Stomach (tissue), 9 donors: ENCODE results near the gene INO80. TPM values are rescaled to one million over a fixed set of nuclear protein-coding genes. Genes with fewer than 3 reads are reported as not detected.

Experiments used
- DNase-seq, 2 donors: peaks; one replicate each; pipeline versions ENCODE4 v3.0.0 to v3.0.0-alpha.2; 2013 to 2019
- H3K27ac ChIP-seq, 5 donors: fragments of 200-600 bp in 4 of 5; sonication (generic) in 4 of 5; one replicate each; pipeline ENCODE4 v1.5.1; 2013 to 2019; ENCODE audit warnings: mild to moderate bottlenecking in 1 of 5, moderate library complexity in 1 of 5
- H3K27me3 ChIP-seq, 3 donors: fragments of 200-600 bp; sonication (generic); one replicate each; pipeline ENCODE4 v1.5.1; 2017 to 2019; ENCODE audit warnings: mixed run types in 1 of 3
- H3K36me3 ChIP-seq, 4 donors: fragments of 200-600 bp; sonication (generic); 1 replicate in 3 of 4; 2 replicates in 1 of 4; pipeline ENCODE4 v1.5.1; 2016 to 2019
- H3K4me1 ChIP-seq, 4 donors: fragments of 200-600 bp; sonication (generic); one replicate each; pipeline ENCODE4 v1.5.1; 2016 to 2019
- H3K4me3 ChIP-seq, 4 donors: fragments of 200-600 bp; sonication (generic) in 3 of 4; one replicate each; pipeline ENCODE4 v1.5.1; 2016 to 2019; ENCODE audit warnings: mild to moderate bottlenecking in 1 of 4
- H3K9me3 ChIP-seq, 4 donors: fragments of 200-600 bp; sonication (generic); one replicate each; pipeline ENCODE4 v1.5.1; 2016 to 2019
- EP300 ChIP-seq: sonication (generic); formaldehyde crosslinking; IDR thresholded peaks from one replicate; pipeline ENCODE4 v1.6.1; 2017; ENCODE audit warnings: antibody characterized with exemption
- POLR2A ChIP-seq, 4 donors: fragments of 450-650 bp; IDR thresholded peaks; one replicate each; pipeline ENCODE4 v1.6.1; 2016; ENCODE audit warnings: antibody characterized with exemption in 4 of 4, control low read depth in 2 of 4, mild to moderate bottlenecking in 1 of 4, moderate library complexity in 1 of 4
- POLR2AphosphoS5 ChIP-seq, 3 donors: sonication (generic); formaldehyde crosslinking; IDR thresholded peaks; one replicate each; pipeline ENCODE4 v1.6.1; 2016; ENCODE audit warnings: antibody characterized with exemption in 3 of 3
- WGBS, 5 donors: extraction: QIAGEN DNeasy Blood & Tissue Kit in 3 of 5; methylation state at CpG; one replicate each; pipeline versions ENCODE4 v1.1.5 to v1.1.7; 2013 to 2018; 5-methylcytosine and 5-hydroxymethylcytosine counted together
- intact Hi-C: fragments of 100-400 bp; cut with DNase I; formaldehyde crosslinking; loops from one replicate; pipeline ENCODE4 v1.15.1; 2023; ENCODE audit warnings: low total_unique reads
- polyA plus RNA-seq, 3 donors: library from polyadenylated mRNA; stranded (reverse); fragments of 200-250 nt; gene quantifications; one replicate each; pipeline ENCODE4 v1.2.3, GENCODE V29; 2013
- total RNA-seq, 5 donors: library from RNA; depleted of rRNA; stranded (reverse); fragments of >200 nt; gene quantifications; one replicate each; pipeline versions ENCODE4 v1.1.0 to v1.2.3, GENCODE V29; 2014 to 2016
- TF ChIP-seq, protein P1 (sequence below), 7 experiments: fragments of 450-650 bp in 4 of 7; fragments of 200-600 bp in 3 of 7; sonication (generic) in 3 of 7; IDR thresholded peaks; one replicate each; pipeline ENCODE4 v1.5.1; 2016 to 2019; ENCODE audit warnings: antibody characterized with exemption in 7 of 7, control low read depth in 2 of 7, mild to moderate bottlenecking in 1 of 7
- donor health status: healthy with polysubstance abuse.
- donor health status: Bipolar disorder and iron deficiency.
- donor health status: healthy.

The INO80 gene
- total and polyA plus RNA-seq, 8 donors, result 4.6 to 40.8 (median 29.2) TPM

DNA sequence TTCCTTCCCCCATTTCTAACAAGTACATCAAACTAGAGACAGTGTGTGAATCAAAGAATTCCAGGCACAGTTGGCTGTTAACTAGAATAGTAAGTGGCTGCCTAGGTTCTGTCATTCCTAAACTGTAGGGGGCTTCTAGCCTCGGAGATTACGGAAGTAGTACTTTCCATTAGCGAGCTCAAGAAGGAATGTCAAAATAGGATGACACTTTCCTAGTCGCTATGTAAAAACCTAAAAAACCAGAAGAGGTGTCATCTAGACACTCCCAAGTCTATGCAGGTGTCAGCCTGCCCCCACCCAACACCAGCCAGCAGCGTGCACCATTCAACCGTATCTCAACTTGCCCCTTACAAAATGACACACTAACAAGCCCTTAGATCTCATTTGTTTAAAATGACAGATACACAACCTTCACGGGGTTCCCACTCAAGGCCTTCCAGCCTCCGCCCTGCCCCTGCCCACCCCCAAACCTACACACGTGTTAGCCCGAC is 874 bp downstream of the INO80 start:
- no peaks in the 10 kb centered on the region for H3K36me3 ChIP-seq
- no peak for TF ChIP-seq POLR2A (IDR thresholded peaks at IDR 0.05)
- TF ChIP-seq, protein P1, sequence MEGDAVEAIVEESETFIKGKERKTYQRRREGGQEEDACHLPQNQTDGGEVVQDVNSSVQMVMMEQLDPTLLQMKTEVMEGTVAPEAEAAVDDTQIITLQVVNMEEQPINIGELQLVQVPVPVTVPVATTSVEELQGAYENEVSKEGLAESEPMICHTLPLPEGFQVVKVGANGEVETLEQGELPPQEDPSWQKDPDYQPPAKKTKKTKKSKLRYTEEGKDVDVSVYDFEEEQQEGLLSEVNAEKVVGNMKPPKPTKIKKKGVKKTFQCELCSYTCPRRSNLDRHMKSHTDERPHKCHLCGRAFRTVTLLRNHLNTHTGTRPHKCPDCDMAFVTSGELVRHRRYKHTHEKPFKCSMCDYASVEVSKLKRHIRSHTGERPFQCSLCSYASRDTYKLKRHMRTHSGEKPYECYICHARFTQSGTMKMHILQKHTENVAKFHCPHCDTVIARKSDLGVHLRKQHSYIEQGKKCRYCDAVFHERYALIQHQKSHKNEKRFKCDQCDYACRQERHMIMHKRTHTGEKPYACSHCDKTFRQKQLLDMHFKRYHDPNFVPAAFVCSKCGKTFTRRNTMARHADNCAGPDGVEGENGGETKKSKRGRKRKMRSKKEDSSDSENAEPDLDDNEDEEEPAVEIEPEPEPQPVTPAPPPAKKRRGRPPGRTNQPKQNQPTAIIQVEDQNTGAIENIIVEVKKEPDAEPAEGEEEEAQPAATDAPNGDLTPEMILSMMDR (IDR thresholded peaks at IDR 0.05), result no peak
- no peak for TF ChIP-seq POLR2AphosphoS5 (IDR thresholded peaks at IDR 0.05)
- no peak for TF ChIP-seq EP300
- intact Hi-C loops, result no loop called here
- no peaks in the 10 kb centered on the region for H3K27me3 ChIP-seq
- peak overlapping the region; percentile 70 to 95 (median 77) for H3K4me3 ChIP-seq
- peaks cover 11 to 56% (median 40%) of the 10 kb centered on the region in 4 donors for H3K4me1 ChIP-seq
- H3K9me3 ChIP-seq, result no peaks in the 10 kb centered on the region
- peak in 1 of 2 donors; percentile 57 for DNase-seq
- peak overlapping the region; percentile 98 to 100 (median 100) for H3K27ac ChIP-seq
- WGBS, 5 donors, result 0 to 4% (median 1%) methylated on average over 10 of the region's 10 CpGs

DNA sequence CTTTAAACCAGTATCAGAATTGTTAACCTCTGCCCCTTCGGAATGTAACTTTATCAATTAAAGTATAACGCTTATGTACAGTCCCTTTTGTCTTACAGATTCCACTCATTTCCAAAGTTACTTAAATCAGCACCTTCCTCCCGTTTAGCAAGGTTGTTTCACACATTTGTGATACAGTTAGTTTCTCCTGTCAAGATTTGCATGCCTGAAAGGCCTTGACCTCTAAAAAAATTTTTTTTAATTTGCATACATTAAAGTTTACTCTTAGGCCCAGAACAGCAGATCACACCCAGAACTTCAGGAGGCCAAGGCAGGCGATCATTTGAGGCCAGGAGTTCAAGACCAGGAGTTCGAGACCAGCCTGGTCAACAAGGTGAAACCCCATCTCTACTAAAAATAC is 9.1 kb downstream of the INO80 start:
- DNase-seq, result no peak
- 30 to 66% (median 40%) methylated on average over 5 of the region's 5 CpGs for WGBS, 5 donors
- TF ChIP-seq, protein P1 (IDR thresholded peaks at IDR 0.05), result no peak
- TF ChIP-seq POLR2AphosphoS5 (IDR thresholded peaks at IDR 0.05) (no peak), EP300 (no peak), POLR2A (IDR thresholded peaks at IDR 0.05) (no peak)
- Histone ChIP-seq H3K9me3 (no peaks in the 10 kb centered on the region), H3K4me1 (peaks cover 4 to 69% (median 36%) of the 10 kb centered on the region in 4 donors), H3K27ac (no peak overlapping the region), H3K36me3 (peaks cover 0 to 17% (median 11%) of the 10 kb centered on the region in 4 donors), H3K27me3 (no peaks in the 10 kb centered on the region), H3K4me3 (no peak overlapping the region)
- intact Hi-C loops, result no loop called here

DNA sequence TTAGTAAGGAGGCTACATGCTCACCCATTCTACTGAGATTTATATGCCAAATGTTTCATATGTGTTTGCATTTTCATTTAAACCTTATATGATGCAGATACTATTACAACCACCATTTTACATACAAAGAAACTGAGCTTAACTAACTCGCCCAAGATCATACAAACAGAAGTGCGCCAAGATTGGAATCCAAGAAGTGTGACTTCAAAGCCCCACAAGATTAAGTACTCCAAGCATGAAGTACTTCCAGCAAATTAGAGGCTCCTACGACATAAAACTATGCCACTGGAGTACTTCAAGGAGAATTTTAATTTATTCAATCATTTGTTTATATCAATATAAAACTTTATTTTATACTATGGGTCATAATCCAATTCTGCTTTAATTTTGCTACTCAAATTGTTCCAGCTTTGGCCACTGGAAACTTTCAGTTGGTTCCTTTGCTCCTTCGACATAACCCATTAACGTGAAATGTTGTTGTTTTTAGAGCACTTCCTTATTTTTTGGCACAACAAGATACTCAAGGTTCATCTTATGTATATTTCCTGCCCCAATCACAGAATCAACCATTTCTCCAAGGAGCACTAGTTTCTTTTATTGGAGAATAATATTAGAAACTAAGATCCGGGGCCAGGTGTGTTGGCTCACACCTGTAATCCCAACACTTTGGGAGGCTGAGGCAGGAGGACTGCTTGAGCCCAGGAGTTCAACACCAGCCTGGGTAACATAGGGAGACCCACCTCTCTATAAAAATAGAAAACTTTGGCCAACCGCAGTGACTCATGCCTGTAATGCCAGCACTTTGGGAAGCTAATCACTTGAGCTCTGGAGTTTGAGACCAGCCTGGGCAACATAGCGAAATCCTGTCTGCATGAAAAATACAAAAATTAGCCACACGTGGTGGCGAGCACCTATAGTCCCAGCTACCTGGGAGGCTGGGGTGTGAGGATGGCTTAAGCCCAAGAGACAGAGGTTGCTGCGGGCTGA is 10.4 kb downstream of the INO80 start:
- DNase-seq, result peak in 1 of 2 donors; percentile 3
- H3K36me3 ChIP-seq, result peaks cover 0 to 17% (median 11%) of the 10 kb centered on the region in 4 donors
- WGBS, 5 donors, result 87 to 89% (median 88%) methylated on average over 11 of the region's 11 CpGs
- intact Hi-C loops, result no loop called here
- no peaks in the 10 kb centered on the region for H3K9me3 ChIP-seq
- no peaks in the 10 kb centered on the region for H3K27me3 ChIP-seq
- peaks cover 4 to 57% (median 34%) of the 10 kb centered on the region in 4 donors for H3K4me1 ChIP-seq
- TF ChIP-seq, protein P1 (IDR thresholded peaks at IDR 0.05), result no peak
- TF ChIP-seq EP300 (no peak), POLR2A (IDR thresholded peaks at IDR 0.05) (no peak), POLR2AphosphoS5 (IDR thresholded peaks at IDR 0.05) (no peak)
- no peak overlapping the region for H3K27ac ChIP-seq
- H3K4me3 ChIP-seq, result no peak overlapping the region

DNA sequence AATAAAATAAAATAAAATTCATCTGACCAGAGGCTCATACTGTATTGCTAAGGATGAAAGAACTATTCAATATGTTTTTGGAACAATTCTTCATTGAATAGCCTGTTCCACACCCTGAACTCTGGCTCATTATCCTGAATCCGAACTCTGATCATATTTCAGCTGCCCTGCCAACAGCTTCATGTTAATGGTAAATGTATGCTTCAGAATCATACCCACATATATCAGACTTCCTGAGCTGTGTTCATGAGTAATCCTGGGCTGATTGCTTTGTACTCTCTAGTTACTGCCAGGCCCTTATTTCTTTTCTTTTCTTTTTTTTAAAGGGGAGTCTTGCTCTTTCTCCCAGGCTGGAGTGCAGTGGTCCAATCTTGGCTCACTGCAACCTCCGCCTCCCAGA is 11.8 kb downstream of the INO80 start:
- 73 to 89% (median 76%) methylated on average over 2 of the region's 2 CpGs for WGBS, 5 donors
- Histone ChIP-seq H3K4me1 (peaks cover 4 to 49% (median 31%) of the 10 kb centered on the region in 4 donors), H3K27ac (no peak overlapping the region), H3K36me3 (peaks cover 0 to 14% (median 11%) of the 10 kb centered on the region in 4 donors), H3K4me3 (no peak overlapping the region), H3K27me3 (no peaks in the 10 kb centered on the region), H3K9me3 (no peaks in the 10 kb centered on the region)
- intact Hi-C loops, result no loop called here
- no peak for TF ChIP-seq EP300
- no peak for TF ChIP-seq POLR2AphosphoS5 (IDR thresholded peaks at IDR 0.05)
- no peak for TF ChIP-seq POLR2A (IDR thresholded peaks at IDR 0.05)
- TF ChIP-seq, protein P1 (IDR thresholded peaks at IDR 0.05), result no peak
- peak in 1 of 2 donors; percentile 20 for DNase-seq
